EH (cell line): ENCODE data around the gene ICAM2.
"Not testable (repeated sequence)": the region's sequence is repeated elsewhere in the genome, so short reads cannot be mapped to it uniquely, and the experiment has no call there.

Experiments
- DNase-seq: peaks from one replicate; pipeline ENCODE4 v3.0.0-alpha.2; 2015; ENCODE audit warnings: low read depth

The ICAM2 gene

DNA sequence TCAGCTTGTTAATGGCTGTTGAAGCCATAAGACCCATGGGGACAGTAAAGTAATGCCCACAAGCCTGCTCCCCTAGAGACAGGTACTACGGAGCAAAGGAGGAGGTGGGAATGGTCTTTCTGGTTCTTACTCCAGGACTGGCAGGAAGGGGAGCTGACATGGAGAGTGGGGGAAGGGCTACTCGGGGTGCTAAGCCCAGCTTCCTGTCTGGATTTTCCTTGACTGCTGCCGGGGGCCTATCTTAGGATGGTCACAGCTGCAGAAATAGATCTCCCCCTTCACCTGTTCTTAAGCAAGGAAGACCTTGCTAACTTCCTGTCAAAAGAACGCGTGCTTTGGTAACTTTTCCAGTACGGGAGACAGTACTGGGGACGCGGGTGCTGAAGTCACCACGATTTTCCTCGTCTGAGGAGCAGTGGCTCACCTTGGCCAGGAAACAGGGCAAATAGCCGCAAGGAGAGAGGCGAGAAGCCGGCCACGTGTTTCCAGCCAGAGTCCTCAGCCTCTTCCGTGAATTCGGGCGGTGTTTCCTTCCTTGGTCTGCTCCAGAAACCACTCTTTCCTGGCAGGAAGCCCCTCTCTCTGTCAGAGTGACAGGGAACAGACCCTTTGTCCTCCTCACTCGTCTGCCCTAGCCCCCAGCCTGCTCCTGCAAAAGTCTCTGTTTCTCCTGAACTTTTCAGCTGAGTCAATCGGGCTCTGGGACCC is 22.9 kb downstream of the ICAM2 start:
- DNase-seq, result no peak

GRCh38 chr17:63996430-63997182 is 23.8 kb downstream of the ICAM2 start:
- DNase-seq, result no peak

GRCh38 chr17:63995626-63996025 is 24.8 kb downstream of the ICAM2 start:
- no peak for DNase-seq

- no peak for DNase-seq
These were observed 27.0 kb downstream of the ICAM2 start for GRCh38 chr17:63993368-63993985.

DNA sequence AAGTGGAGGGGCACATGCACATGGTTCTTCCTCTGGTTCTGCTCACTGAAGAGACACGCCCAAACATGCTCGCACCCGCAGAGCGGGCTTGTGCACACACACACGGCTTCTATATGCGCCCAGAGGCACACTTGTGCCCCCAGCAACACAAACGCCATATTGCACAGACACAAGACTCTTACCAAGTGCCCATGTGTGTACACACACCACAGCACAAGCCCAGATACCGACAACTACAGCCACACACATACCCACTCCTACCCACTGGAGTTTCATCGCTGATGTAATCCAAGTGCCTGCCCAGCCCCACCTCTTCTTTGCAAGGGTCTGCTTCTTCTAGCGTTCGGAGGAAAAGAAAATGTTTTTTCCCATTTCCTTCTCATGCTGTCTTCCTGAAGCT is 28.8 kb downstream of the ICAM2 start:
- DNase-seq, result no peak

GRCh38 chr17:63989622-63990345 is 30.6 kb downstream of the ICAM2 start:
- DNase-seq, result no peak

DNA sequence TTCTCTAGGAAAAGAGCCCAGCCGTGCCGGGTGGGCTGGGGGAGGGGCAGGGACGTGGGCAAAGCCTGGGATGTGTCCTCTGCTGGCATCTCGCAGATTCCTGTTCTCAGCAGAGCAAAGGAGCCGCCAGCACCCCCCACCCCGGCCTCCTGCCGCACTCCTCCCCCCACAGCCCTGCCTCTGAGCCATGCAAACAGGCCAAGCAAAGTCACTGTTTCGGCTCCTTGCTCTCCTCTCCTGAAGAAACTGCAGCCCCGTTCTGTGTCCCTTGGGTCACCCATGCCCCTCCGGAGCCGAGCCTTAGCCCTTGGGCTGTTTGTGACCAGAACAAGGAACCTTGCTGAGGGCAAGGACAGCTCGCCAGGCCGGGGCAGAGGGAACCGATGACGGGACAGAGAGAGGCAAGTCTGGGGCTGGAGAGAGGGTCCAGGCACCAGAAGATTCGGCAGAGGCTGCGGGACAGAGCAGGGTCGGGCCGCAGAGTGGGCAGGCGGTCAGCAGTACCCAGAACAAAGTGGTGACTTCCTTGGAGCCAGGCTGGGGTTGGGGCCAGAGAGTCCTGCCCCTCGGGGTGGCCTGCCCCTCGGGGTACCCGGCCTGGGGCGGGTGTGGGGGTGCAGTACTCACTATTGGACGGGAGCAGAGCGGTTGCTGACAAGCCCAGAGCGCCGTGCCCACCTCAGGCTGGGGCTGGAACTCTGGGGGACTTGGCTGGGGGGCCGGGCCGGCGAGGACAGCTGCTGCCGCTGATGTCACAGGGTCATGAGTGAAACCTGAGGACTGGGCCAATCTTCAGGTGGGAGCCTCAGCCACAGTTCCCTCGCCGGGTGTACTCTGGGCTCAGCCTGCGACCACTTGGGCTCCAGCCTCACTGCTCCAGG is 31.5 kb downstream of the ICAM2 start:
- peak; percentile 24 for DNase-seq

- DNase-seq, result no peak
These were observed 32.3 kb downstream of the ICAM2 start for GRCh38 chr17:63988127-63988478.

- DNase-seq, result no peak
These were observed 33.0 kb downstream of the ICAM2 start for GRCh38 chr17:63987221-63988126.

DNA sequence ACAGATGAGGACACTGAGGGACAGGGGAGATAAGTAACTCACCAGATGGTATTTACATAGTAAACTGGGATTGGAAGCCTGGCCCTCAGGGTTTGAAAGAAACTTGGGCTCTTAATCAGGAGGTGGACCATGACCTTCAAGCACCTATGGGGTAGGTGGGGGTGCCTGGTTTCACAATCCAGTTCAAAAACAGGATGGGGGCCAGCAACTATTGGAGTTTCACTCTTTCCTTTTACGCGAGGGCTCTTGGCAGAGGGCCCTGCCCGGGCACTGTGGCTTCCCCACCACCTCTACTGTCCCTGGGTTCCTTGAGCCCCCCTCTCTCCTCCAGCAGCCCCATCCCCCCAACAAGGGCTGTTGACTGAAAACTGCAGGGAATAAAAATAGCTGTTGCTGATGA is 33.6 kb downstream of the ICAM2 start:
- no peak for DNase-seq

GRCh38 chr17:63985387-63986140 is 34.9 kb downstream of the ICAM2 start:
- no peak for DNase-seq

DNA sequence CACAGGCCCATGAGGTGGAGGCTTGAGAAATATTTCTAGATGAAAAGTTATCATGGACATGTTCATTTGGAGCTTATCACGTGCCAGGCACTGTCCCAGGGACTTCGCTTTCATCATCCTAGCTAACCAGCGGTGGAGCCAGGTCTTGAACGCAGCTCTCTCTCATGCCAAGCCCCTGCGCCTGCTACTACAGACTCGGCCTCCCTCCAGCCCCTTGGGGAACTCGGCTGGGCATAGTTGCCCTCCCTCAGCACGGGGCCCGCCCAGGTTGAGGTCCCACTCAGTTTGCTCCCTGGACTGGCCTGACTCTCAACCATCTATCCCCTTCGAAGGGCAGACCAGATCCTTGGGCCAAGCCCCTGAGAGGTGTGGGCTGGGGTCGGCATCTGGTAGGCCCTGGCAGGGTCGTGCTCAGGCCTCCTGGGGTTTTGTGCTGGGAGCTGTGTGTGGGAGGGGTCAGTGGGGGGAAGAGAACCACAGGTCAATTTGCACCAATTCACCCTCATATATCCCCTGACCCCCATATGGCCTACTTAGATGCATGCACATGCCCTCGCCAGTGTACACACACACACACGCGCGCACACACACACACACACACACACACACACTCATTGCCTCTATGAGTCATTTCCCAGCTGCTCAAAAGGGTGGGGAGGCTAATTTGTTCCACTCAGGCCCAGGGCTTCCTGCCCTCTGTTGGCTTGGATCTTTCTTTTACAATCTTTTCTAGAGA is 35.6 kb downstream of the ICAM2 start:
- DNase-seq, result peak; percentile 89

GRCh38 chr17:63984236-63984635 is 36.2 kb downstream of the ICAM2 start:
- peak; percentile 47 for DNase-seq

DNA sequence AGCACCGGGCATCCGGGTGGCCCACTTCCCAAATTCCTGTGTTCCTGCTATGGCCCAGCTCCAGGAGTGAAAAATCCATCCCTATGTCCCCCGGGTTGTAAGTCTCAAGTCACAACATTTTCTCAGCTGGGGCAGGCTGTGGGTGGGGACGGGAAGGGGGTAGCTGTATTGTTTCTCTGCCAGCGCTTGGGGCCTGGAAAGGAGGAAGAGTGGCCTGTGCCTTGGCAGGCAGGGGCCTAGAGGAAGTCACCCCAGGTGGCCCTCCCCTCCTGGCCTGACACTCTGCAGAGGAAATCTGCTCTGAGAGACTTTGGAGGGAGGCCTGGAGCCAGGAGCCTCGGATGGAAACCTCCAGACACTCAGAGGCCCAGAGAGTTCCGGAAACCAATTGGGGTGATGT is 37.1 kb downstream of the ICAM2 start:
- DNase-seq, result no peak

- DNase-seq, result not testable (repeated sequence)
These were observed 37.8 kb downstream of the ICAM2 start for GRCh38 chr17:63982641-63983040.

- no peak for DNase-seq
These were observed 41.9 kb downstream of the ICAM2 start for GRCh38 chr17:63978272-63979200.

DNA sequence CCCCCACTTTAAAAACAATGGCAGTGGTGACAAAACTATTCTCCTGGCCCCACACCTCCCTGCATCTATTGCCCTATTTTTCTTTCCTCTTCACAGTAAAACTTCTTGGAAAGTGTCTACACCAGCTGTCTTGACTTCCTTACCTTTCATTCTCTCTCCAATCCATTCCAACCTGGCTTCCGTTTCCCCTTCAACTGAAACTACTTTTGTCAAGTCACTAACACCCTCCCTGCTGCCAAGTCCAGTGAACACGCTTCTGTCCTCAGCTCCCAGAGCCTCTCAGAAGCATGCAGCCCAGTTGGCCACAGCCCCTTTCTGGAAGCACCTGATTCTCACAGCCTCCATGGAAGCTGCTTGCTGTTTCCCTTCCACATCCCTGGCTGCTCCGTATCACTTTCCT is 43.7 kb downstream of the ICAM2 start:
- no peak for DNase-seq

DNA sequence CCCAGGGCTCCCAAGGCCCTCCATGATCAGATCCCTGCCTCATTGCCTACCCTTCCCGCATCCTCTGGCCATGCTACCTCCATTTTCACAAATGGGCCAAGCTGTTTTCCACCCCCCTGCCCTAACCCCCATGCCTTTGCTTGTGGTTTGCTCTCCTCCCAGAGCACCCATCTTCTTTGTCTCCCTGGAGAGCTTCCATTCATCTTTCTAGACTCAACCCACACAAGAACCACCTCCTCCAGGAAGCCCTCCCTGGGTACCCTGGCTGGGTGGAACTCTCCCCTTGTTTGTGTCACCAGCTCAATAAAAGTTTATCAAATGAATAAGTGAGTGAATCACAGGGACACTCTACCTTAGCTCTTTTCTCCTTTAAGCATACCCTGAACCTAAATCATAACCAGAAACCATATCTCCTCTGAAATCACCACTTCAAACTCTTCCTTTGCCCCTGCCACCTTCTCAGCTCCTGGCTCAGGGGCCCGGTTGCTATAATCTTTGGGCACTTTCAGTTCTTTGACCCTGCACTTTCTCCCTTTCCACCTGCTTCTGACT is 44.8 kb downstream of the ICAM2 start:
- no peak for DNase-seq
